HCT116 (cell line): ENCODE data around the gene MPEG1.

Experiments
- CTCF ChIP-seq, 3 experiments: fragments of 200-600 bp in 1 of 3; sonication (generic) in 1 of 3; IDR thresholded peaks in 2 of 3; conservative IDR thresholded peaks in 1 of 3; 2 replicates each; pipeline ENCODE4 v1.5.1; 2012 to 2017; ENCODE audit warnings: low read depth in 2 of 3, low read length in 2 of 3, antibody characterized with exemption in 1 of 3, borderline replicate concordance in 1 of 3, control low read depth in 1 of 3, mild to moderate bottlenecking in 1 of 3, mixed read lengths in 1 of 3, mixed run types in 1 of 3, moderate library complexity in 1 of 3; ENCODE audit not compliant: insufficient read depth in 1 of 3
- EZH2 ChIP-seq: fragments of 200-600 bp; sonication (generic); IDR thresholded peaks from 2 replicates; pipeline ENCODE4 v1.6.1; 2017; ENCODE audit warnings: antibody characterized with exemption, mixed run types
- POLR2AphosphoS5 ChIP-seq: IDR thresholded peaks from 2 replicates; pipeline ENCODE4 v1.6.1; 2011; ENCODE audit warnings: mild to moderate bottlenecking, low read depth, low read length, moderate library complexity
- YY1 ChIP-seq: IDR thresholded peaks from 2 replicates; pipeline ENCODE4 v1.6.1; 2011; ENCODE audit warnings: low read length, low read depth, moderate library complexity, mild to moderate bottlenecking; ENCODE audit not compliant: insufficient replicate concordance; ENCODE audit errors: extremely low read depth
- ZBTB33 ChIP-seq: IDR thresholded peaks from 2 replicates; pipeline ENCODE4 v1.6.1; 2011; ENCODE audit warnings: mild to moderate bottlenecking, low read length, moderate library complexity; ENCODE audit not compliant: insufficient replicate concordance; ENCODE audit errors: extremely low read depth

- TF ChIP-seq CTCF (IDR thresholded peaks at IDR 0.05 in 2 of 3, conservative IDR thresholded peaks at IDR 0.05 in 1 of 3; ENCODE audit: borderline replicate concordance in 1 of 3, insufficient read depth in 1 of 3, low read depth in 2 of 3, low read length in 2 of 3) = no peak
- TF ChIP-seq POLR2AphosphoS5 = no peak
- no peak for TF ChIP-seq EZH2
- TF ChIP-seq YY1 = no peak
- TF ChIP-seq ZBTB33 = no peak
Observed at GRCh38 chr11:59187035-59187434, 25.7 kb downstream of the MPEG1 start.
